Measurements from ENCODE around the gene SUMF1. TPM values are rescaled to one million over a fixed set of nuclear protein-coding genes. Genes with fewer than 3 reads are reported as not detected.
A peak's percentile ranks its signal among the peaks of the same experiment; 100 is the strongest.

Gene SUMF1
- total and polyA plus RNA-seq, 4 donors, result 13.0 to 34.2 (median 23.5) TPM

DNA sequence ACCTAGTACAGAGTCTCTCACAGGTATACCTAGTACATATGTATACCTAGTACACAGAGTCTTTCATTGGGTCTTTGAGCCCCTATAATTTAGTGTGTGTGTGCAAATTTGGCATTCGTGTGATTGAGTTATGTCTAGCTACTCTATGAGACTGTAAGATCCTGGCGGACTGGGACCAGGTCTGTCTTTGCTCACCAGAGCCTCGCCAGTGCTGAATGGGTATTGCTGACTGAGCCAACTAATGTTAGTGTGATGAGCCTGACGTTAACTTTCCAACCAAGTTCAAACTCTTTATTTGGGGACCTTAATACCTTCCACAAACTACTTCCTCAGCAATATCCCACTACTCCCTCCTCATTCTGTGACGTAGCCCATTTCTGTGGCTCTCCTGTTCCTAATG, 128.3 kb downstream of the SUMF1 start:
- Histone ChIP-seq H3K27ac (ENCODE audit: low read depth in 1 of 2, low read length in 2 of 2) (no peak overlapping the region), H3K9ac (ENCODE audit: low read depth in 1 of 2, low read length in 2 of 2) (no peak overlapping the region), H3K9me3 (ENCODE audit: control insufficient read depth in 4 of 4, low read length in 3 of 4) (no peaks in the 10 kb centered on the region), H3K4me1 (ENCODE audit: control insufficient read depth in 4 of 4, insufficient read depth in 4 of 4, low read length in 3 of 4) (peaks cover 1 to 3% (median 2%) of the 10 kb centered on the region in 4 donors), H3K4me3 (ENCODE audit: low read depth in 1 of 3, low read length in 3 of 3) (no peak overlapping the region), H3K36me3 (ENCODE audit: control insufficient read depth in 4 of 4, insufficient read depth in 3 of 4, low read depth in 1 of 4, low read length in 3 of 4) (no peaks in the 10 kb centered on the region), H3K27me3 (ENCODE audit: control insufficient read depth in 4 of 4, insufficient read depth in 4 of 4, low read length in 3 of 4) (no peaks in the 10 kb centered on the region)
- no peak for DNase-seq (ENCODE audit: low spot score)
- TF ChIP-seq HNF4A (conservative IDR thresholded peaks at IDR 0.05) (no peak), YY1 (IDR thresholded peaks at IDR 0.05) (no peak), GABPA (IDR thresholded peaks at IDR 0.05 in 1 of 2, conservative IDR thresholded peaks at IDR 0.05 in 1 of 2) (no peak)
- TF ChIP-seq, protein P1, sequence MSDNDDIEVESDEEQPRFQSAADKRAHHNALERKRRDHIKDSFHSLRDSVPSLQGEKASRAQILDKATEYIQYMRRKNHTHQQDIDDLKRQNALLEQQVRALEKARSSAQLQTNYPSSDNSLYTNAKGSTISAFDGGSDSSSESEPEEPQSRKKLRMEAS (IDR thresholded peaks at IDR 0.05), result no peak
- 80% methylated on average over 5 of the region's 5 CpGs for WGBS

DNA sequence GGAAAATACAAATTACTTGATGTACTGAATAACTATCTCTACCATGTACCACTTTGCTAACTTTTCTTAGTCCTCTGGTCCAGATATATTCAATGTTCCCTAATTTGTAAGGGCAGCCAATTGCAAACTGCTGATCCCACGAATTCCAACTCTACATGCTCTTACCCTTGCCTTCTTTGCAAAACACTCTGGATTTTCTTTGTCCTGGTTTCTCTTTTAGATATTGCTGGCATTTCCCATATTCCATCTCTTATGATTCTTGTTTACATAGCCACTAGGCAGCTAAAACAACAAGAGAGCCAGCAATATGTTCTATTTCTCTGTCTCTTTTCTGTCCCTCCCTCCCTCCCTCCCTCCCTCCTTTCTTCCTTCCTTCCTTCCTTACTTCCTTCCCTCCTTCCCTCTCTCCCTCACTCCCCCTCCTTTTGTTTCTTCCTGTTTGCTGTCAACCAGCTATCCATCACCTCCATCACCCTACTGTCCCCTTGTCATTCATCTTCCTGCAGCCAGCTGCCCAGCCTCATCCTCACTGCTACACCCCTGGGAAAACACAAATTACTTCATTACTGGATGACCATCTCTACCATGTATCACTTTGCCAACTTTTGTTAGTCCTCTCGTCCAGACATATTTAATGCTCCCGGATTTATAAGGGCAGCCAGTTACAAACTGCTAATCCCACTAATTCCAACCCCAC, 130.1 kb downstream of the SUMF1 start:
- Histone ChIP-seq H3K9ac (ENCODE audit: low read depth in 1 of 2, low read length in 2 of 2) (no peak overlapping the region), H3K27ac (ENCODE audit: low read depth in 1 of 2, low read length in 2 of 2) (no peak overlapping the region), H3K9me3 (ENCODE audit: control insufficient read depth in 4 of 4, low read length in 3 of 4) (no peaks in the 10 kb centered on the region), H3K27me3 (ENCODE audit: control insufficient read depth in 4 of 4, insufficient read depth in 4 of 4, low read length in 3 of 4) (no peaks in the 10 kb centered on the region), H3K4me1 (ENCODE audit: control insufficient read depth in 4 of 4, insufficient read depth in 4 of 4, low read length in 3 of 4) (peaks cover 0 to 13% (median 10%) of the 10 kb centered on the region in 4 donors), H3K4me3 (ENCODE audit: low read depth in 1 of 3, low read length in 3 of 3) (no peak overlapping the region), H3K36me3 (ENCODE audit: control insufficient read depth in 4 of 4, insufficient read depth in 3 of 4, low read depth in 1 of 4, low read length in 3 of 4) (no peaks in the 10 kb centered on the region)
- WGBS, result 81% methylated on average over 3 of the region's 3 CpGs
- no peak for DNase-seq (ENCODE audit: low spot score)
- no peak for TF ChIP-seq TAF1 (conservative IDR thresholded peaks at IDR 0.05)
- no peak for TF ChIP-seq RAD21 (IDR thresholded peaks at IDR 0.05)
- no peak for TF ChIP-seq FOXA1 (IDR thresholded peaks at IDR 0.05)

DNA sequence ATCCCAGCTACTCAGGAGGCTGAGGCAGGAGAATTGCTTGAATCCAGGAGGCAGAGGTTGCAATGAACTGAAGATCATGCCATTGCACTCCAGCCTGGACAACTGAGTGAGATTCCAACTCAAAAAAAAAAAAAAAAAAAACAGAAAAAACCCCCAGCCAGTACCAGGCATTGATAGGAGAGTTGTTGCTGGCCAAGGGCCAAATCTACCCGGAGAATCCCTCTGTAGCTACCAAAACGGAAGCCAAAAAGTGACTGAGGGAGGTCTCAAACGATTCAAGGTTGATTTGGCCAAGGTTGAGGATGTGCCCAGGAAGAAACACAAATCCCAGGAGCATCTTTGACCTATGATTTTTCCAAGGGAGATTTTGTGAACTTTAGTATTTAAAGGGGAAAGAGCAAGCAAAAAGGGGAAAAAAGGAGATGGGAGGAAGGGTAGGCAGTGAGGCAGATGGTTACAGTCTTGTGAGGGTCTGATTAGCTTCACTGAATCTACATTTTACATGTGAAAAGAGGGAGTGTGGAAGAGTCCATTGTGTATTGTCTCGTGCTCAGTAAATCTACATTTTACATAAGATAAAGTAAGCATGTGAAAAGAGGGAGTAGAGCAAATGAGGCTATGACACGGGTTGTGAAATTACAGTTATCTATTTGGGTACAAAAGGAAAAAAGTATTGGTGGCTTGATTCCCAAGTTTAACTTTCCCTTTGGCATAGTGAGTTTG, 131.1 kb downstream of the SUMF1 start:
- Histone ChIP-seq H3K4me1 (ENCODE audit: control insufficient read depth in 4 of 4, insufficient read depth in 4 of 4, low read length in 3 of 4) (peaks cover 3 to 13% (median 10%) of the 10 kb centered on the region in 4 donors), H3K36me3 (ENCODE audit: control insufficient read depth in 4 of 4, insufficient read depth in 3 of 4, low read depth in 1 of 4, low read length in 3 of 4) (no peaks in the 10 kb centered on the region), H3K27ac (ENCODE audit: low read depth in 1 of 2, low read length in 2 of 2) (no peak overlapping the region), H3K4me3 (ENCODE audit: low read depth in 1 of 3, low read length in 3 of 3) (no peak overlapping the region), H3K27me3 (ENCODE audit: control insufficient read depth in 4 of 4, insufficient read depth in 4 of 4, low read length in 3 of 4) (no peaks in the 10 kb centered on the region), H3K9me3 (ENCODE audit: control insufficient read depth in 4 of 4, low read length in 3 of 4) (no peaks in the 10 kb centered on the region), H3K9ac (ENCODE audit: low read depth in 1 of 2, low read length in 2 of 2) (no peak overlapping the region)
- 70% methylated on average over 5 of the region's 5 CpGs for WGBS
- no peak for DNase-seq (ENCODE audit: low spot score)
- TF ChIP-seq TAF1 (conservative IDR thresholded peaks at IDR 0.05) (no peak), SP1 (IDR thresholded peaks at IDR 0.05) (no peak), HNF4A (conservative IDR thresholded peaks at IDR 0.05) (no peak), NR2F2 (IDR thresholded peaks at IDR 0.05) (no peak), FOXA2 (IDR thresholded peaks at IDR 0.05) (no peak), RXRA (IDR thresholded peaks at IDR 0.05) (no peak), JUND (IDR thresholded peaks at IDR 0.05) (no peak)

DNA sequence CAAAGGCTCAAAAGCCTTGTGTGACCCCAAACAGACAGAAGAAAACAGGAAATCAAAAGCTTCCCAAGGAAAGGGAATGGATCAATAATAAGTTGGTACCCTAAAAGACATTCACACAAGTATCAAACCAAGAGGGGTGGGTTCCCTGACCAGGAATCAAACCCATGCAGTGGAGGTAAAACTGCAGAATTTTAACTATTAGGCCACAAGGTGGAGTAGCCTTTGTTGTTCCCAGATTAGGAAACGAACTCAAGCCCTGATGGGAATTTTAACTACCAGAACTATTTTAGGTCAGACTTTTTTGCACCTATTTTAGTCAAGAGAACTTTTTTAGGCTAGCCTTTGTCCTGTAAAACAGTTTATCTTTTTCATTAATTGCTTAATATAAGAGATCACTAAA, 132.5 kb downstream of the SUMF1 start:
- WGBS, result 64% methylated on average over 1 of the region's 1 CpG
- Histone ChIP-seq H3K9ac (ENCODE audit: low read depth in 1 of 2, low read length in 2 of 2) (no peak overlapping the region), H3K4me3 (ENCODE audit: low read depth in 1 of 3, low read length in 3 of 3) (no peak overlapping the region), H3K9me3 (ENCODE audit: control insufficient read depth in 4 of 4, low read length in 3 of 4) (no peaks in the 10 kb centered on the region), H3K27ac (ENCODE audit: low read depth in 1 of 2, low read length in 2 of 2) (no peak overlapping the region), H3K4me1 (ENCODE audit: control insufficient read depth in 4 of 4, insufficient read depth in 4 of 4, low read length in 3 of 4) (peaks cover 3 to 18% (median 12%) of the 10 kb centered on the region in 4 donors), H3K36me3 (ENCODE audit: control insufficient read depth in 4 of 4, insufficient read depth in 3 of 4, low read depth in 1 of 4, low read length in 3 of 4) (no peaks in the 10 kb centered on the region), H3K27me3 (ENCODE audit: control insufficient read depth in 4 of 4, insufficient read depth in 4 of 4, low read length in 3 of 4) (no peaks in the 10 kb centered on the region)
- TF ChIP-seq NR2F2 (IDR thresholded peaks at IDR 0.05), result no peak
- TF ChIP-seq RXRA (IDR thresholded peaks at IDR 0.05), result no peak
- no peak for TF ChIP-seq SP1 (IDR thresholded peaks at IDR 0.05)
- TF ChIP-seq, protein P1 (IDR thresholded peaks at IDR 0.05), result no peak
- peak; percentile 22 to 41 for TF ChIP-seq RAD21 (IDR thresholded peaks at IDR 0.05)
- DNase-seq (ENCODE audit: low spot score), result no peak
